HG03139 (cell line): Measurements from ENCODE around the gene APPL2.
A peak's percentile ranks its signal among the peaks of the same experiment; 100 is the strongest.
"Not testable (repeated sequence)": the region's sequence is repeated elsewhere in the genome, so short reads cannot be mapped to it uniquely, and the experiment has no call there.

Source experiments
- ATAC-seq: cut with Tn5 transposase; IDR thresholded peaks from one replicate; pipeline ENCODE4 v1.9.1; 2021; ENCODE audit not compliant: unreplicated experiment

Gene APPL2

GRCh38 chr12:105257321-105257728 lies 21.4 kb upstream of the APPL2 start:
- no peak for ATAC-seq

GRCh38 chr12:105256921-105257320 lies 20.9 kb upstream of the APPL2 start:
- no peak for ATAC-seq

GRCh38 chr12:105256431-105256830 lies 20.5 kb upstream of the APPL2 start:
- not testable (repeated sequence) for ATAC-seq

- no peak for ATAC-seq
Measured at GRCh38 chr12:105256011-105256410, 20.0 kb upstream of the APPL2 start.

- ATAC-seq = no peak
Measured at GRCh38 chr12:105253866-105254513, 18.0 kb upstream of the APPL2 start.

GRCh38 chr12:105252901-105253300 lies 16.9 kb upstream of the APPL2 start:
- no peak for ATAC-seq

- not testable (repeated sequence) for ATAC-seq
Measured at GRCh38 chr12:105245776-105246427, 9.9 kb upstream of the APPL2 start.

GRCh38 chr12:105245291-105245690 lies 9.3 kb upstream of the APPL2 start:
- no peak for ATAC-seq

GRCh38 chr12:105240228-105240627 lies 4.3 kb upstream of the APPL2 start:
- ATAC-seq = no peak

- ATAC-seq = no peak
Measured at GRCh38 chr12:105239304-105239703, 3.3 kb upstream of the APPL2 start.

GRCh38 chr12:105237666-105238065 lies 1.7 kb upstream of the APPL2 start:
- no peak for ATAC-seq

- no peak for ATAC-seq
Measured at GRCh38 chr12:105235281-105235731, 668 bp downstream of the APPL2 start.

- no peak for ATAC-seq
Measured at GRCh38 chr12:105234197-105234596, 1.8 kb downstream of the APPL2 start.

- ATAC-seq = no peak
Measured at GRCh38 chr12:105233041-105233905, 2.7 kb downstream of the APPL2 start.

- ATAC-seq = no peak
Measured at GRCh38 chr12:105231396-105231795, 4.6 kb downstream of the APPL2 start.

- ATAC-seq = no peak
Measured at GRCh38 chr12:105229371-105229770, 6.6 kb downstream of the APPL2 start.

- ATAC-seq = no peak
Measured at GRCh38 chr12:105228966-105229365, 7.0 kb downstream of the APPL2 start.

- no peak for ATAC-seq
Measured at GRCh38 chr12:105228494-105228893, 7.5 kb downstream of the APPL2 start.

GRCh38 chr12:105227879-105228278 lies 8.1 kb downstream of the APPL2 start:
- ATAC-seq = no peak

- peak; percentile 55 for ATAC-seq
Measured at GRCh38 chr12:105226219-105226618, 9.8 kb downstream of the APPL2 start.

- ATAC-seq = no peak
Measured at GRCh38 chr12:105225505-105226015, 10.4 kb downstream of the APPL2 start.

- no peak for ATAC-seq
Measured at GRCh38 chr12:105224399-105224798, 11.6 kb downstream of the APPL2 start.
